ENCODE measurements around the gene HMG20A.

Gene HMG20A

GRCh38 chr15:77497942-77498361 is 77.3 kb downstream of the HMG20A start:
- DNase-seq, result no peak
- TF ChIP-seq GATA1 (IDR thresholded peaks at IDR 0.05; ENCODE audit: low read depth, low read length), result no peak
- TF ChIP-seq POLR2A (IDR thresholded peaks at IDR 0.05; ENCODE audit: low read length), result no peak

GRCh38 chr15:77499087-77499760 is 78.5 kb downstream of the HMG20A start:
- TF ChIP-seq POLR2A (IDR thresholded peaks at IDR 0.05; ENCODE audit: low read length) (no peak), GATA1 (IDR thresholded peaks at IDR 0.05; ENCODE audit: low read depth, low read length) (no peak)
- no peak for DNase-seq

GRCh38 chr15:77500989-77501388 is 80.3 kb downstream of the HMG20A start:
- TF ChIP-seq POLR2A (IDR thresholded peaks at IDR 0.05; ENCODE audit: low read length) (no peak), GATA1 (IDR thresholded peaks at IDR 0.05; ENCODE audit: low read depth, low read length) (no peak)
- DNase-seq, result no peak

- peak; percentile 22 to 25 for DNase-seq
- TF ChIP-seq GATA1 (IDR thresholded peaks at IDR 0.05; ENCODE audit: low read depth, low read length) (no peak), POLR2A (IDR thresholded peaks at IDR 0.05; ENCODE audit: low read length) (no peak)
Measured at GRCh38 chr15:77502379-77503095, 81.8 kb downstream of the HMG20A start.

- no peak for TF ChIP-seq POLR2A (IDR thresholded peaks at IDR 0.05; ENCODE audit: low read length)
- no peak for TF ChIP-seq GATA1 (IDR thresholded peaks at IDR 0.05; ENCODE audit: low read depth, low read length)
- no peak for DNase-seq
Measured at GRCh38 chr15:77503240-77503639, 82.6 kb downstream of the HMG20A start.

- DNase-seq, result no peak
- TF ChIP-seq GATA1 (IDR thresholded peaks at IDR 0.05; ENCODE audit: low read depth, low read length) (no peak), POLR2A (IDR thresholded peaks at IDR 0.05; ENCODE audit: low read length) (no peak)
Measured at GRCh38 chr15:77503764-77504163, 83.1 kb downstream of the HMG20A start.

GRCh38 chr15:77504306-77504705 is 83.6 kb downstream of the HMG20A start:
- no peak for DNase-seq
- TF ChIP-seq GATA1 (IDR thresholded peaks at IDR 0.05; ENCODE audit: low read depth, low read length) (no peak), POLR2A (IDR thresholded peaks at IDR 0.05; ENCODE audit: low read length) (no peak)

- no peak for DNase-seq
- no peak for TF ChIP-seq GATA1 (IDR thresholded peaks at IDR 0.05; ENCODE audit: low read depth, low read length)
- no peak for TF ChIP-seq POLR2A (IDR thresholded peaks at IDR 0.05; ENCODE audit: low read length)
Measured at GRCh38 chr15:77504871-77505270, 84.2 kb downstream of the HMG20A start.

GRCh38 chr15:77505556-77505955 is 84.9 kb downstream of the HMG20A start:
- no peak for DNase-seq
- TF ChIP-seq GATA1 (IDR thresholded peaks at IDR 0.05; ENCODE audit: low read depth, low read length), result no peak
- TF ChIP-seq POLR2A (IDR thresholded peaks at IDR 0.05; ENCODE audit: low read length), result no peak

GRCh38 chr15:77506311-77507142 is 85.8 kb downstream of the HMG20A start:
- no peak for DNase-seq
- TF ChIP-seq POLR2A (IDR thresholded peaks at IDR 0.05; ENCODE audit: low read length), result no peak
- no peak for TF ChIP-seq GATA1 (IDR thresholded peaks at IDR 0.05; ENCODE audit: low read depth, low read length)

- TF ChIP-seq GATA1 (IDR thresholded peaks at IDR 0.05; ENCODE audit: low read depth, low read length) (no peak), POLR2A (IDR thresholded peaks at IDR 0.05; ENCODE audit: low read length) (no peak)
- DNase-seq, result no peak
Measured at GRCh38 chr15:77507143-77507897, 86.6 kb downstream of the HMG20A start.

GRCh38 chr15:77507911-77508310 is 87.2 kb downstream of the HMG20A start:
- no peak for DNase-seq
- TF ChIP-seq POLR2A (IDR thresholded peaks at IDR 0.05; ENCODE audit: low read length), result no peak
- TF ChIP-seq GATA1 (IDR thresholded peaks at IDR 0.05; ENCODE audit: low read depth, low read length), result no peak

GRCh38 chr15:77508541-77509243 is 88.0 kb downstream of the HMG20A start:
- TF ChIP-seq GATA1 (IDR thresholded peaks at IDR 0.05; ENCODE audit: low read depth, low read length) (no peak), POLR2A (IDR thresholded peaks at IDR 0.05; ENCODE audit: low read length) (no peak)
- no peak for DNase-seq

Data from erythroblast (primary cell).